T47D (cell line): Measurements from ENCODE around the gene MUC16.
A peak's percentile ranks its signal among the peaks of the same experiment; 100 is the strongest.
"Not testable (repeated sequence)": the region's sequence is repeated elsewhere in the genome, so short reads cannot be mapped to it uniquely, and the experiment has no call there.

Experiments used
- DNase-seq, 2 experiments: peaks; one replicate each; pipeline versions ENCODE4 v3.0.0 to v3.0.0-alpha.2; 2011 to 2012; ENCODE audit warnings: low read depth in 1 of 2, low spot score in 1 of 2
- JUND ChIP-seq: IDR thresholded peaks from 2 replicates; pipeline ENCODE4 v1.6.1; 2012; ENCODE audit warnings: low read depth
- in situ Hi-C: cut with HindIII; loops from 2 replicates; pipeline ENCODE4 v1.10.0; 2016; ENCODE audit warnings: low sequenced_read_pairs, low pct_unique_long_range_greater_than_20kb

Gene MUC16

DNA sequence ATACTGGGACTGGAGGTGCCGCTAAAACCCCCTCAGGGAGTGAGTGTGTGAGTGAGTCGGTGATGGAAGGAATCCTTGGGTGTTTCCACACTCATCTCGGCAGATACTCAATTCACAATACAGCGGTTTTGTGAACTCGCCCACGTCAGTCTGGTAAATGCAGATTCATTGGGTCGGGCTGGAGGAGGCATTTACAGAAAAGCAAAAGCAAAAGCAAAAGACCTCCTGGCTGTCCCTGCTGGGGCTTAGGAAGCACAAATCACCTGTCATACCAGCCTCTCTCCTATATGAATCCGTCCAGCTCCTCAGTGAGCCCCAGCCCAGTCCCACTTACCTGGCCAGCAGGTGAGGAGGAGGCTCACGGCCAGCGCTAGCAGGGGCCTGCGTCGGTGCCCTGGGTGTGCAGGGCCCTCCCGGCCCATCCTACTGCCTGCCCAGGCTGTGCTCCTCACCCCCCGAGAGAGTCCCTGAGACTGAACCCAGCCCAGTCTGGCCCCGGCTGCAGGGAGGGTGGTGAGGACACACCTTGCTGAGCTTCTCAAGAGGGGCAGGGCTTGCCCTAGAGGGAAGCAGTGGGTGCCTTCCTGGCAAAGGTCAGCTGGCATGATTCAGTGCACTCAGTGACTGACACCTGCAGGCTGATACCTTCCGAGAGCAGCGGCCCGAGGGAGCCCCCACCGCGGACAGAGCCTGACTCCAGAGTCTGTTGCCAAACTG is at the start of gene MUC16:
Gene MUC16 (minus strand): TSS at position 475 of the 717 bp plus-strand sequence.
- DNase-seq: no peak
- in situ Hi-C loops: no loop called here
- no peak for TF ChIP-seq JUND

DNA sequence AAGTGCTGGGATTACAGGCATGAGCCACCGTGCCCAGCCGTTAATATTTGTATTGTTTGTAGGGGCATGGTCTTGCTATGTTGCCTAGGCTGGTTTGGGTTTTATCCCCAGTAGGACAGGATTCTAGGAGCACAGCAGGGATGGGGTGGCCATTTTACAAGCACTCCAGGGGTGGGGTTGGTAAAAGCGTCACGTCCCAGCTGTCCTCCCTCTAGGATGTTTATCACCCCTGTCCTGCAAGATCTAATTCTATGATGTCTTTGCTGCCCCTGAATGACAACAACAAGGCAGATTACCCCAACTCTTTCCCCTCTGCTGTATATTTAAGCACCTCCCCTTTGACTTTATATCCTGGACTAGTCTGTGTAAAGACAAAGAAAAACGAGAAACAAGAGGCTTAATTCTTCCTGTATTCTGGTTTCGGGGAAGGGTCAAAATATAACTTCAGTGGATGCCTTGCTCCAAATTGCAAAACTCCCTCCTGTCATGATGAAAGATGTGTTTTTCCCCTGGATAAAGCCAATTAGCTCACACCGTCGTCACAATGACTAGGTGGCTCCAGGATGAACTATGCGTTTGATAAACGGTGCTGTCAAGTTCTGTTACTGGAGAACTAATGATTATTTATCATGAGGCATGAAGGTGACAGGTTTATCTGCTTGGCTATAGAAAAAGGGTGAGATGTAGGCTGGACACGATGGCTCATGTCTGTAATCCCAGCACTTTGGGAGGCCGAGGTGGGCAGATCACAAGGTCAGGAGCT is 48.9 kb upstream of the MUC16 start:
- in situ Hi-C loops: no loop called here
- TF ChIP-seq JUND: no peak
- no peak for DNase-seq

DNA sequence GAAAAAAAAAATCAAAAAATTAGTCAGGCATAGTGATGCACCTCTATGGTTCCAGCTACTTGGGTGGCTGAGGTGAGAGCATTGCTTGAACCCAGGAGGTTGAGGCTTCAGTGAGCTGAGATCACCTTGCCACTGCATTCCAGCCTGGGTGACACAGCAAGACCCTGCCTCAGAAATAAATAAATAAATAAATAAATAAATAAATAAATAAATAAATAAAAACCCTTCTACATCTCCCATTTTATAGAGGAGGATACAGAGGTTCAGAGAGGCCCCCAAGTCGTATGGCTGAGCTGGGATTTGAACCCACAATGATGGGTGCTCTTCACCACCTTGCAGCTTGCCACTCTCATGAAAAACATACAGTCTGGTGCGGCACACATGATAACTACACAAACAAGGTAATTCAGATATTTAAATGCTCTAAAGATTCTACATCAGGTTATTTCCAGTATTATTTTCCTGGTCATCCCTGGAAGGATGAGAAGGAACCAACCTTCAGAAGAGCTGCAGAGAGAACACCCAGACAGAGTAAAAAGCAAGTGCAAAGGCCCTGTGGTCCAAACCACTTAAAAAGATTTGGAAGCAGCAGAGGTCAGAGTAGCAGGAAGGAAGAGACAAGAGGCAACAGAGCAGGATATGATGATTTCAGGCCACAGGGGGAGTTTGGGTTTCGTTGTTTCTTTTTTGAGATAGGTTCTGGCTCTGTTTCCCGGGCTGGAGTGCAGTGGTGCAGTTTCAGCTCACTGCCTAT is 47.5 kb upstream of the MUC16 start:
- no peak for TF ChIP-seq JUND
- DNase-seq: no peak
- in situ Hi-C loops: no loop called here

DNA sequence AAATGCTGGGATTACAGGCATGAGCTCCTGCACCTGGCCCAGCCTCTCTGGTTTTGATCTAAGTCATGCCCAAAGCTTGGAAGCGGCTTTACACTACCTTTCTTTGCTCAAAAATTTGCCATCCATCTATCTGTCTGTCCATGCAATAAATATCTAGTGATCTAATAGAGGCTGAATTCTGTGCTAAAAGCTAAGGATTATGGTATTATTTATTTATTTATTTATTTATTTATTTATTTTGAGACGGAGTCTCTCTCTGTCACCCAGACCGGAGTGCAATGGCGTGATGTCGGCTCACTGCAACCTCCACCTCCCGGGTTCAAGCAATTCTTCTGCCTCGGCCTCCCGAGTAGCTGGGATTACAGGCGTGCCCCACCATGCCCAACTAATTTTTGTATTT is 45.9 kb upstream of the MUC16 start:
- in situ Hi-C loops, DNase-seq: not testable (repeated sequence)

DNA sequence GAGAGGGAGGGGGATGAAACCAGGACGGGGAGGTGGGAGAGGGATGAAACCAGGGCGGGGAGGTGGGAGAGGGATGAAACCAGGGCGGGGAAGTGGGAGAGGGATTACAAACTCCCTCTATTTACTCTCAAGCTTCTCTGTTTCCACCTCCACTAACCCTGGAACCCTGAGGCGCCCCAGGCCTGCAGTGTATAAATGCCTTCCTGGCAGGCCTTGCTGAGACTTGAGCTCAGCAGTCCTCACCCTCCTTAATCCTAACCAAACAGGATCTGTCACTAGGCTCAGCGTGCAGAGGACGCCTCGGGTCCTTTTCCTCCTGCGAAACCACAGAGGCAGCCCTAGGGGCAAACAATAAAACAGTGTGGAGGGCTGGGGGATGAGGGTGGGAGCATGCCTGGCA is 44.6 kb upstream of the MUC16 start:
- in situ Hi-C loops: no loop called here
- peak; percentile 57; the same call in 1 of the 2 replicates for TF ChIP-seq JUND

DNA sequence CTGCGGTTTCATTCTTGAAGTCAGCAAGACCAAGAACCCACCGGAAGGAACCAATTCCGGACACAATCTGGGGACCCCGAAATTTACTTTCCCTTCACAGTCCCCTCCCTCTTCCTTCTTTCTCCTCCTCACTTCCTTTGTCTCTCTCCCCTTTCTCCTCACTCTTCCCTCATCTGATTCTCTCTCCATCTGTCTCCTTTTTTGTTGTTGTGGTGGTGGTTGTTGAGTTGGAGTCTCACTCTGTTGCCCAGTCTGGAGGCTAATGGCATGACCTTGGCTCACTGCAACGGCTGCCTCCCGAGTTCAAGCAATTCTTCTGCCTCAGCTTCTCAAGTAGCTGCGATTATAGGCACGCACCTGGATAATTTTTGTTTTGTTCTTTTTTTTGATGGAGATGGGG is 44.0 kb upstream of the MUC16 start:
- in situ Hi-C loops: no loop called here
- no peak for TF ChIP-seq JUND

More for the DNA sequence above, 44.6 kb upstream of the MUC16 start:
- peak; percentile 45 to 98 for DNase-seq

DNA sequence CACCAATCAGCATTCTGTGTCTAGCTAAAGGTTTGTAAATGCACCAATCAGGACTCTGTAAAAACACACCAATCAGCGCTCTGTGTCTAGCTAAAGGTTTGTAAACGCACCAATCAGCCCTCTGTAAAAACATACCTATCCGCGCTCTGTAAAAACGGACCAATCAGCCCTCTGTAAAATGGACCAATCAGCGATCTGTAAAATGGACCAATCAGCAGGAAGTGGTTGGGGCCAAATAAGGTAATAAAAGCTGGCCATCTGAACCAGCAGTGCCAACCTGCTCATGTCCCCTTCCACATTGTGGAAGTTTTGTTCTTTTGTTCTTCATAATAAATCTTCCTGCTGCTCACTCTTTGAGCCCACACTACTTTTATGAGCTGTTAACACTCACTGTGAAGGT is 43.5 kb upstream of the MUC16 start:
- DNase-seq: not testable (repeated sequence)

More for the DNA sequence above, 44.0 kb upstream of the MUC16 start:
- no peak for DNase-seq

DNA sequence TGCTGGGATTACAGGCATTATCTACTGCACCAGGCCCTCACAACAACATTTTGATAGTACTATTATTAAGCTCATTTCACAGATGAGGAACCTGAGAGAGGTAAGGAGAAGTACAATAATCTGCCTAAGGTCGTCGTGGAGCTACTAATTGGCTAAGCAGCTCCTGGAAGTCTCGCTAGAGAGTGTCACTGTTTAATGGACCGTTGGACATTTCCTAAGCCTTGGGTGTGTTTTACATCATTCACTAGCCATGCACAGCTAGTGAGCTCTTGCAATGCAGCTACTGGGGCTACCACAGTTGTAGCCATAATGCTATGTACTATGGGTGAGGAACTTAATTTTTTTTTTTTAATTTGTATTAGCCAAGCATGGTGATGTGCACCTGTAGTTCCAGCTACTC is 42.7 kb upstream of the MUC16 start:
- in situ Hi-C loops: no loop called here
- DNase-seq: no peak
- TF ChIP-seq JUND: no peak

More for the DNA sequence above, 43.5 kb upstream of the MUC16 start:
- in situ Hi-C loops: not testable (repeated sequence)

DNA sequence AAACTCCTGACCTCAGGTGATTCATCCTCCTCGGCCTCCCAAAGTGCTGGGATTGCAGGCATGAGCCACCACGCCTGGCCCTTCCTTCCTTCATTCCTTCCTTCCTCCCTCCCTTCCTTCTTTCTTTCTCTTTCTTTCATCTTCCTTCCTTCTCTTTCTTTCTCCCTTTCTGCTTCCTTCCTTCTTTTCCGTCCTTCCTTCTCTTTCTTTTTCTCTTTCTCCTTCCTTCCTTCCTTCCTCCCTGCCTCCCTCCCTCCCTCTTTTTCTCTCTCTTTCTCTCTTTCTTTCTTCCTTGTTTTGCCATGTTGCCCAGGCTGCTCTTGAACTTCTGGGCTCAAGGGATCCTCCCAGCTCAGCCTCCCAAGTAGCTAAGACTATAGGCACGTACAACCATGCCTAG is 36.5 kb upstream of the MUC16 start:
- in situ Hi-C loops: no loop called here
- TF ChIP-seq JUND: no peak
- DNase-seq: no peak

DNA sequence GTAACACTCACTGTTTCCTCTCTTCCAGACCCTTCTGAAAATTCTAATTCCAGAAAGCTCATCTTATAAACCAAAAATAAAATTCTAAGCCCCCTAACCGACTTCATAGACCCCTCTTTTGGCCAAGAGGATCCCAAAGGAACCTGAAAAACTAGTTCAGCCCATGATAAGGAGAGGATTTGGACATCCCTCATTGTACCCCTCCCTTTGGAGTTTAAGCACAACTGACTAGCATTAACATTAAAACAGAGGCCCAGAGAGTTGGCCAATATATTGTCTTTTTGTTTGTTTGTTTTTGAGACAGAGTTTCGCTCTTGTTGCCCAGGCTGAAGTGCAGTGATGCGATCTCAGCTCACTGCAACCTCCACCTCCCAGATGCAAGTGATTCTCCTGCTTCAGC is 34.2 kb upstream of the MUC16 start:
- DNase-seq: no peak
- in situ Hi-C loops: no loop called here
- TF ChIP-seq JUND: no peak

DNA sequence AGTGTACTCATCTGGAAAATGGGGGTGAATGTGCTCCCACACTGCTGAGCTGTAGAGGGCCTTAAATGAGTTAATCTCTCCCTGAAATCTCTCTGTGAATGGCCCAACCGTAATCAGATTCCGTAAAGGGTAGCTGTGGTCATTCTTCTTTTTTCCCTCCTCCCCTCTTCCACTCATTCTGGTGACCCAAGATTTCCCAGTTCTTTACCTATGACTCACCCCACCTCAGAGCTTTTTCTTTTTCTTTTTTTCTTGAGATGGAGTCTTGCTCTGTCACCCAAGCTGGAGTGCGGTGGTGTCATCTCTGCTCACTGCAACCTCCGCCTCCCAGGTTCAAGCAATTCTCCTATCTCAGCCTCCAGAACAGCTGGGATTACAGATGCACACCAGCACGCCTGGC is 33.3 kb upstream of the MUC16 start:
- no peak for DNase-seq
- TF ChIP-seq JUND: no peak
- in situ Hi-C loops: no loop called here

DNA sequence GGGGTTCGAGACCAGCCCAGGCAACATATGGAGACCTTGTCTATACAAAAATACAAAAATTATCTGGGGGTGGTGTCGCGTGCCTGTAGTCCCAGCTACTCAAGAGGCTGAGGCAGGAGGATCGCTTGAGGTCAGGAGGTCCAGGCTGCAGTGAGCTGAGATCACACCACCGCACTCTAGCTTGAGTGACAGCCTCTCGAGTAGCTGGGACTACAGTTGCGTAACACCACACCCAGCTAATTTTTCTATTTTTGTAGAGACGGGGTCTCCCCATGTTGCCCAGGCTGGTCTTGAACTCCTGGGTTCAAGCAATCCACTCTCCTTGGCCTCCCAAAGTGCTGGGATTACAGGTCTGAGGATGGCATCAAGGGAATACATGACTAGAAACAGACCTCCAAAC is 30.8 kb upstream of the MUC16 start:
- no peak for DNase-seq
- in situ Hi-C loops: no loop called here
- no peak for TF ChIP-seq JUND

DNA sequence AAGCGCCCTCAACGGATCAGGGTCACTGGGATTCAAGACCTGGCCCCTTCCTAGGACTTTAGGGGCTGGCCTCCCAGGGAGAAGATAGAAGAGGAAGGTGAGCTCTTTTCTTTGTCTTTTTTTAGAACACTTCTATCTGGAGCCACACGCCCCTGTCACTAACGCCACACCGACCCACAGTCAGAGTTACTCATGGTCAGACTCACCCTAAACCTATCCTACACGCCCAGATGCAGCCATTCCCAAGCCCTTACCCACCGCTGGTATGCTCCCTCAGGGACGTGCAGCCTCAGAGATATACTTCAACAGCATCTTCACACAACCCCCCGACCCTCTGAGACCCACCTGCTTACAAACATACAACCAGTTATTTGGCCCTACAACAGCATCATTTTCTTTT is 29.9 kb upstream of the MUC16 start:
- in situ Hi-C loops: no loop called here
- no peak for TF ChIP-seq JUND
- DNase-seq: no peak
